NCI-H774 (cell line): Measurements from ENCODE around the gene CIBAR2.

ENCODE experiments used
- DNase-seq: peaks from one replicate; lab custom pipeline; 2025; lab: John Stamatoyannopoulos, UW

The CIBAR2 gene

DNA sequence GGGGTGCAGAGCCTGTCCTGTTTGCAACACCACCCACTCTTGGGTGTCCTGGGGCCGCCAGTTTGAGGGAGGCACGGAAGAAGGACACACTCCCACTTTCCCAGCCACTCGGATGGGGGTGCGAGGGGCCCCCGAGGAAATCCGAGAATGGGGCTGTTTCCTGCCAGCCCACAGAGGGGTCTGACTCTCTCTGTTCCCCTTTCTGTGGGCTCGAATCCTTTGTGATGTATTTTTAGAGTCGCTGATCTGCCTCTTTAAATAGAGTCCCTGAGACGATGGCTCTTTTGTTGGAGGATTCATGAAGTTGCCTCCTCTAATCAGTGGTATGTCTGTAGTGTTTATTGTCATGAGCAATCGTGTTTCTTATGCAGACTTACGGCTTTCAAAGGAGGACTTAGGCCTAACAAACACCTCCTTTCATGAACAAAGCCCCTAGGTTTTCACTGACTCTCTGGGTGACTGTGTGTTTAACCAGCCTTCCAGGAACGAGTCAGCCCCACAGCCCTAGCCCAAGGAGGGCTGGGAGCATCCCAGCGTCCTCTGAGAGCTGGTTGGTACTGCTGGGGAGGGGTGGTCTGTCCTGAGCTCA, 29.1 kb downstream of the CIBAR2 start:
- no peak for DNase-seq

- no peak for DNase-seq
Observed at GRCh38 chr16:85082173-85083050, 29.9 kb downstream of the CIBAR2 start.

- DNase-seq, result no peak
Observed at GRCh38 chr16:85081765-85082164, 30.5 kb downstream of the CIBAR2 start.

DNA sequence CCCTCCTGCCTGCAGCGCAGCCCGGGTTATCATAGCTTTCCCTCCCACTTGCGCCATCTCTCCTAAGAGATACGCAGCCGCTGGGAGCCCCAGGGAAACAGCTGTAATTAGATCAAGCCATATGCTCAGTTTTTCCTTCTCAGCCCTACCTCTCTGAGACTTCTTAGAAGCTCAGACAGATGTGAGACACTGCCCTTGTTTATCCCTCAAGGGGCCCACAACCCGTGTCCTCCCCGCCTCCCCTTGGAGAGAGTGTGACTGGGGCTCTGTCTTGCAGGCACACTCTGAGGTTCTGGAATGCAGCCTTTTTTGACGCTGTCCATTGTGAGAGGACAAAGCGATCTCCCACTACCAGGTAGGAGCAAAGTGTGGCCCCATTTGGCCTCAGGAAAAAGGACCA, 31.2 kb downstream of the CIBAR2 start:
- DNase-seq, result no peak

GRCh38 chr16:85079785-85080570, 32.3 kb downstream of the CIBAR2 start:
- no peak for DNase-seq

DNA sequence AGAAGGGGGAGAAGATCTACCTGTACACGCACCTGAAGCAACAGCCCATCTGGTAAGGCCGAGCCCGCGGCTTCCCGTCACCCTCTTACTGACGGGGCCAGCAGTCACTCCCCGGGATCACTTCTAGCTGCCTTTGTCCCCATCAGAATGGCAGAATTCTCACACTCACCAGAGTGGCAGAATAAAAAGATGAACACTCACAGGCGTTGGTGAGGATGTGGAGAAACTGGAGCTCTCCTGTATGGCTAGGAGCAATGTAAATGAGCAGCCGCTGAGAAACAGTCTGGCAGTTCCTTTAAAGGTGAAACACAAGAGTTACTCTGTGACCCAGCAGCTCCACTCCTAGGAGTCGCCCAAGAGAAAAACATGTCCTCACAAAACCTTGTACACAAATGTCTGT, 33.3 kb downstream of the CIBAR2 start:
- no peak for DNase-seq

GRCh38 chr16:85078226-85078625, 34.0 kb downstream of the CIBAR2 start:
- no peak for DNase-seq

DNA sequence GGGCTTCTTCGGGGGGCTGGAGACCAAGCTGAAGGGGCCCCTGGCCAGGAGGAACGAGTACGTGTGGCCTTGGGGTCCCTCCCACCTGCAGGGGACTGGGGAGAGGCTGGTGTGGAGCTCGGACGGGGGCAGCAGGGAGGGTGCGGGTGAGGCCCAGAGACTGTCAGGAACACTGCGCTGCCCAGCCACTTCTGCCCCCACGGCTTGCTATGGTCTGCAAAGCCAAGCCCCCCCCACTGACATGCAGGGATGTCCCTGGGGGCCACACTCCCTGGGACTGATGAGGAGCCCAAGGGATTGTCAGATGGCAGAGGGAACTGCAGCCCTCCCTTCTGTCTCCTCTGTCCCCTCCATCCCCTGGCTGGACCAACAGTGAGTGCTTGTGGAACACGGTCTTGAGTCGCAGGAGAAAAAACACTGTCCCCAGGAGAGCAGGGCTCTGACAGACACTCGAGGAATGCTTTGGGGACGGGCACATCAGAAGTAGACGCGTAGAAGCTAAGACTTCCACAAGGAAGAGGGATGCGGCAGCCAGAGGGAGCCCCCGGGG, 34.6 kb downstream of the CIBAR2 start:
- DNase-seq, result no peak

DNA sequence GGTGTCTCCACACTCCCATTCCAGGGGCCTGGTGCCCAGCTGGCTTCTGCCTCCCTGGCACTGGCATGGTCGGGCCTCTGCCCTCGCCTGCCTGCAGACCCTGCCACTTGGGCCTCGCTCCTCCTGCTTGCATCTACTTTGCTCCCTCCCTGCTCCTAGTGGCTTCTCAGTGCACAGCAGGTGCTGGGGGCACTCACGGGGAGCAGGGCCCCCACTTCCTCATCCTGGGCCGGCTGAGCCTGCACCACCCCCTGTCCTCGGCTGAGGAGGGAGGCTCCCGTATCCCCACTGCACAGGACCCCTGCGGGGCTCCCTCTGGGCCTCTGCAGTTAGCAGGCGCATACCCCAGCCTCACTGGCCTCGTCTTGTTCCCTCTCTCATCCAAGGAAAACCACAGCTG, 35.2 kb downstream of the CIBAR2 start:
- DNase-seq, result no peak

DNA sequence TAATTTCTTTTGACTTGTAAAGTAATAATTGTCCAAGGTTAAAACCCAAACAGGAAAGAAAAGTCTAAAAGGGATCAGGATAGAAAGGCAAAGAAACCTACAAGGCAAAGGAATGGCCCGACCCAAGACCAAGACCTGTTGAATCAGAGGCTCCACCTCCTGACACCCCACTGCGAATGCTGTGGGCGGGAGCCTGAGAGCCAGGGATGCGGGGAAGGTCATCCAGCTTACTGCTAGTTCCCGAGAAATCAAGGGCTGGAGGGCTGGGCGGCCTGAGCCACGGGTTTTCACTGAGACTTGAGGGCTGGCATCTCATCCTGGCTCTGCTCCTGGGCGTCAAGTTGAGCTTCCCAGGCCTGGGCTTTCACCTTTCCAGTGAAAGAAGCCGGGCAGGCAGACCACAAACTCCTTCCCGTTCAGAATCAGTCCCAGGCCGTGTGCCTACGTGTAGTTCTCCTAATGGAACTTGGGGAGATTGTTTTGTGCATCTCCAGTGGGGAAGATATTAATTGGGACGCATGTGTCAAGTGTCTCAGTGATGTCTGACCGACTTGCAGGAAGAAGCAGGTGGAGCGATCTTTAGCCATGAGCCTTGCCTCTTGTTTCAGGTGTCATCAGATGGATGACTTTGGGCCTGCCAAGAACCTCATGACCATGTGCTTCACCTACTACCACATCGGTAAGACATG, 36.9 kb downstream of the CIBAR2 start:
- no peak for DNase-seq

- DNase-seq, result no peak
Observed at GRCh38 chr16:85074225-85074914, 37.9 kb downstream of the CIBAR2 start.

DNA sequence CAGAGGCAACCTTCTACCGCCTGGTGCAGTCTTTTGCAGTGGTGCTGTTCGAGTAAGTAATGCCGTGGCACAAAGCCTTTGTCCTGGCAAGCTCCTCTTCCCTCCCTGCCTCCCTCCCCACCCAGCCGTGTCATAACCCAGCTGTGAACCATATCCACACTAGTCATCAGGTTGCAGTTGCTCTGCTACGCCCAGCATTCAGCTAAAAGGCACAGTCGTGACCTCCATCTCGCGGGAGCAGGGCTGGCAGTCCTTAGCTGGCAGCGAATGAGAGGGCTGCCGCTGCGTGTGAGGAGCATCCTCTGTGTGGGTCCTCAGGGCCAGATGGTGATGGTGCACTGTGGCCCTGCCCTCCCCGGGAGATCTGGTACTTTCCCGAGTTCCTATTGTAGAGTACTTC, 39.3 kb downstream of the CIBAR2 start:
- DNase-seq, result no peak

DNA sequence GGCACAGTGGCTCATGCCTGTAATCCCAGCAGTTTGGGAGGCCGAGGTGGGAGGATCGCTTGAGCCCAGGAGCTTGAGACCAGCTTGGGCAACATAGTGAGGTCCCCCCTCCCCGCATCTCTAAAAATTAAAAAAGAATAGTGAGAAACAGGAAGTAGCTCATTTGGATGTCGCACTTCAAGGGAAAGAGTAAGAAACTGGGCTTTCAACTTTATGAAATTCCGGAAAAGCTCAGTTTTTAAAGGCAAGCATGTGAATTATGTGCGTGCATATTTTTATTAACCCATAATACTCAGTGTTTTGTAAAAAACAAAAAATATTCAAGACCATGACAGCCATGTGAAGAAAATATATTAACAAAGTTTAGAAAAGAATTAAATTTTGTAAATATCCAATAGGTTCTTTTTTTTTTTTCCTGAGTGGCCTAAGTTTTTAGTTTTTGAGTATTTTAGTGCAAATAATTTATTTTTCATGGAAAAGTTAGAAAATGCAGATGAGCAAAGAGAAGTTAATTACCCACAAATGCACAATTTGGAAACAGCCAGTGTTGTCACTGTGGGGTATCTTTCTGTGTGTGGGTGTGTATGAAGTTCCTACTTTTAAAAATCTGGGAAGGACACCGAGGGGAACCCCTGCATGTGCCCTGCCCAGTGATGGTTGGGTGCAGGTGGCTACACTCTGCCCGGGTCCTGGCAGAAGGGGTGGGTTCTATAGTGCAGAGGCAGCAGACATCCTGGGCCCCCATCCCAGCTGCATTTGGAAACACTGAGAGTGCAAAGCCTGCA, 40.0 kb downstream of the CIBAR2 start:
- DNase-seq, result no peak

GRCh38 chr16:85069171-85069570, 43.1 kb downstream of the CIBAR2 start:
- no peak for DNase-seq

DNA sequence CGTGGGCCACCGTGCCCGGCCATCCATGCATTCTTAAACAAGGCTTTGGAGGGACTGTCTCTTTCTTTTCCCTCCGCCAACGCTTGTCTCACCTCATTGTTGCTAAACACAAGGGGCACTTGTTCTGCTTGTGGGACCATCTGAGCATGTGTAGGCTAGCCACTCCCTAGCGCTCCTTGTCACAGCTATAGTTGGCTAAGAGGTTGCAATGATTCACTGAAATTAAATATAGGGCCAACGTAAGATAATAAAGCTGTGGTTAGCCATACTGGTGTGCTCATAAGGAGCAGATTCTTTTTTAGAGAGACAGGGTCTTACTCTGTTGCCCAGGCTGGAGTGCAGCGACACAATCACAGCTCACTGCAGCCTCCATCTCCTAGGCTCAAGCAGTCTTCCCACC, 43.5 kb downstream of the CIBAR2 start:
- DNase-seq, result no peak

- DNase-seq, result no peak
Observed at GRCh38 chr16:85067426-85067825, 44.8 kb downstream of the CIBAR2 start.

DNA sequence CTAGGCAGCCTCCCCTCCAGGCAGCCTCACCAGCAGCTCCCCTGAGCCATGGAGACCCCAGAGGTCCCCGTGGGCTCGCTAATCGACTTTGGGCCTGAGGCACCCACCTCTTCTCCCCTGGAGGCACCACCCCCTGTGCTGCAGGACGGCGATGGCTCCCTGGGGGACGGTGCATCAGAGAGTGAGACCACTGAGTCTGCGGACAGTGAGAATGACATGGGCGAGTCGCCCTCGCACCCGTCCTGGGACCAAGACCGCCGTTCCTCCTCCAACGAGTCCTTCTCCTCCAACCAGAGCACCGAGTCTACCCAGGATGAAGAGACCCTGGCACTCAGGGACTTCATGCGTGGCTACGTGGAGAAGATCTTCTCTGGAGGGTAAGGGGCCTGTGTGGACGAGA, 45.2 kb downstream of the CIBAR2 start:
- no peak for DNase-seq

GRCh38 chr16:85066346-85066885, 45.9 kb downstream of the CIBAR2 start:
- no peak for DNase-seq

DNA sequence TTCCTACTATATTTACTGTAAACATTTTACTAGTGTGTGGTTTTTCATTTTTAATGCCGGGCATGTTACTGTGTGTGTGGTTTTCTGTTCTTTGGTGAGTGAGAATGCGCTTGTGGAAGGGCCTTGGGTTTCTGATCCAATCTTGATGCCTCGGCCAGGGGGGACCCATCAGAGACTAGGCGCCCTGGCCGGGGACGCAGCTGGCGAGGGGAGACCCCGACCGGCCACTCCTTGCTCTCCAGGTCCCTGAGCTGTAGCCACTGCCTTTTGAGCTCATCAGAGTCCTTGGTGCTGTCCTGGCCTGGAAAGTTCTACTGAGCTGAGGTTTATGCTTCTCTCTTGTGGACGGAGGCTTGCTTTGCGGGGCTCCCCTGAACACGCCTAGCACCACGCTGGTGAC, 47.2 kb downstream of the CIBAR2 start:
- no peak for DNase-seq

- no peak for DNase-seq
Observed at GRCh38 chr16:85064186-85064585, 48.1 kb downstream of the CIBAR2 start.
